ENCODE measurements around the gene KCNAB1.

GRCh38 chr3:156183396-156183795 lies 63.0 kb downstream of the KCNAB1 start:
- TF ChIP-seq CTCF (IDR thresholded peaks at IDR 0.05; ENCODE audit: low read length) (no peak), EZH2 (IDR thresholded peaks at IDR 0.05; ENCODE audit: borderline replicate concordance, low read length) (no peak)
